ENCODE results near the gene CACNG3.

- TF ChIP-seq, protein P1, sequence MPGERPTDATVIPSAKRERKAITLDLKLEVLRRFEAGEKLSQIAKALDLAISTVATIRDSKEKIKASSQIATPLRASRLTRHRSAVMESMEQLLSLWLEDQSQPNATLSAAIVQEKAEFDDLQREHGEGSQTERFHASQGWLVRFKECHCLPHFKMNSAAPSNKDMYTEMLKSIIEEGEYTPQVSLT (CRISPR knock-in tag; IDR thresholded peaks at IDR 0.05; ENCODE audit: borderline replicate concordance, low read depth): no peak
- no peak for TF ChIP-seq SP5 (CRISPR knock-in tag; IDR thresholded peaks at IDR 0.05; ENCODE audit: borderline replicate concordance, low read depth)
Measured at GRCh38 chr16:24346734-24347133, 90.6 kb downstream of the CACNG3 start.
